ENCODE results near the gene NEBL. TPM values are rescaled to one million over a fixed set of nuclear protein-coding genes. Genes with fewer than 3 reads are reported as not detected.

Gene NEBL
- total RNA-seq, 1 experiment from 2014 or later, result 16.6 TPM

GRCh38 chr10:20852303-20852702 lies 44.8 kb downstream of the NEBL start:
- Histone ChIP-seq H3K4me3 (replicated peaks in 1 of 2; ENCODE audit: low read depth in 1 of 2, low read length in 2 of 2) (no peak overlapping the region), H3K4me2 (ENCODE audit: low read length) (no peak overlapping the region), H3K9ac (ENCODE audit: low read length) (no peak overlapping the region), H3K9me2 (ENCODE audit: insufficient read depth) (no peaks in the 10 kb centered on the region), H3K27me3 (ENCODE audit: insufficient read depth, low read length) (no peaks in the 10 kb centered on the region), H3K4me1 (ENCODE audit: control insufficient read depth in 1 of 2, insufficient read depth in 2 of 2, low read length in 2 of 2) (no peaks in the 10 kb centered on the region), H3K9me3 (ENCODE audit: control insufficient read depth in 1 of 2, insufficient read depth in 1 of 2, low read depth in 1 of 2, low read length in 2 of 2) (no peaks in the 10 kb centered on the region), H2AFZ (ENCODE audit: low read depth, low read length, poor library complexity, severe bottlenecking) (no peak overlapping the region), H4K20me1 (ENCODE audit: insufficient read depth) (no peaks in the 10 kb centered on the region), H3K79me2 (ENCODE audit: insufficient read depth, low read length) (no peaks in the 10 kb centered on the region), H3K27ac (ENCODE audit: low read depth, low read length) (no peak overlapping the region), H3K36me3 (ENCODE audit: control insufficient read depth in 1 of 2, insufficient read depth in 2 of 2, low read length in 2 of 2) (no peaks in the 10 kb centered on the region)
- ATAC-seq (no peak), DNase-seq (ENCODE audit: low read depth, low spot score) (no peak)
- TF ChIP-seq EZH2 (IDR thresholded peaks at IDR 0.05) (no peak), ZNF274 (IDR thresholded peaks at IDR 0.05; ENCODE audit: low read depth, low read length) (no peak), MAX (IDR thresholded peaks at IDR 0.05) (no peak), EGR1 (IDR thresholded peaks at IDR 0.05; ENCODE audit: low read depth) (no peak), TCF7L2 (IDR thresholded peaks at IDR 0.05; ENCODE audit: borderline replicate concordance, extremely low read depth, insufficient read depth, insufficient read length) (no peak)
- RAD21 ChIA-PET (ENCODE audit: low non-redundant PET in 1 of 2, low total read pairs in 2 of 2, uncharacterized antibody in 2 of 2, unreplicated experiment in 2 of 2), result no interaction called here
- POLR2A ChIA-PET, result no interaction called here
- BruUV-seq (replicated peaks), result no TSS peak
- CTCF ChIA-PET, result no interaction called here
- intact Hi-C loops (cut with micrococcal nuclease), result no loop called here

DNA sequence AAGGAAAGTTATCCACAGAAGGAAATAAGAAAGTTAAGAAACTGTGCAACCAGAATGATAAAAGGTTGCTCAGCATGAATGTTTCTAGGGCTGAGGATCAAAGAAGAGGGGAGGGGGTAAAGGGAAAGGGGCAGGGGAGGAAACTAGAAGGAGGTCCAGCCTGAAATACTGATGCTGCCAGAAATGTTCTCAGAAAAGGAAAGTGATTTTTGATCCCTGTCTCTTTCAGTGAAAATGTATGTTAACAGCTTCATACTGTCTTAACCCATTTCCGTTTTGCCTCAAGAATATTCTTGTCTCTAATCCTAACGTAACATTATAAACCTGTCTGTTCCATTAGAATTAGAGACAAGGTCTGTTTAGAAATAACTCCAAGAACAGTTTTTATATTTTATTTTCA lies 49.6 kb downstream of the NEBL start:
- CTCF ChIA-PET, result no interaction called here
- POLR2A ChIA-PET, result no interaction called here
- Histone ChIP-seq H3K4me2 (ENCODE audit: low read length) (no peak overlapping the region), H3K27ac (ENCODE audit: low read depth, low read length) (no peak overlapping the region), H4K20me1 (ENCODE audit: insufficient read depth) (no peaks in the 10 kb centered on the region), H3K9me2 (ENCODE audit: insufficient read depth) (no peaks in the 10 kb centered on the region), H3K9ac (ENCODE audit: low read length) (no peak overlapping the region), H3K9me3 (ENCODE audit: control insufficient read depth in 1 of 2, insufficient read depth in 1 of 2, low read depth in 1 of 2, low read length in 2 of 2) (no peaks in the 10 kb centered on the region), H3K4me1 (ENCODE audit: control insufficient read depth in 1 of 2, insufficient read depth in 2 of 2, low read length in 2 of 2) (no peaks in the 10 kb centered on the region), H3K27me3 (ENCODE audit: insufficient read depth, low read length) (no peaks in the 10 kb centered on the region), H3K79me2 (ENCODE audit: insufficient read depth, low read length) (no peaks in the 10 kb centered on the region), H3K4me3 (replicated peaks in 1 of 2; ENCODE audit: low read depth in 1 of 2, low read length in 2 of 2) (no peak overlapping the region), H2AFZ (ENCODE audit: low read depth, low read length, poor library complexity, severe bottlenecking) (no peak overlapping the region), H3K36me3 (ENCODE audit: control insufficient read depth in 1 of 2, insufficient read depth in 2 of 2, low read length in 2 of 2) (no peaks in the 10 kb centered on the region)
- BruUV-seq (replicated peaks), result no TSS peak
- ATAC-seq (no peak), DNase-seq (ENCODE audit: low read depth, low spot score) (no peak)
- RAD21 ChIA-PET (ENCODE audit: low non-redundant PET in 1 of 2, low total read pairs in 2 of 2, uncharacterized antibody in 2 of 2, unreplicated experiment in 2 of 2), result interaction anchor here in 1 of 2 experiments (0.6 kb wide), 1 partner anchor 7 kb away, joined by 3 read pairs; no protein-coding TSS in a partner anchor
- no peak for TF ChIP-seq POLR2AphosphoS5 (IDR thresholded peaks at IDR 0.05; ENCODE audit: low read depth, low read length)
- no peak for TF ChIP-seq EGR1 (IDR thresholded peaks at IDR 0.05; ENCODE audit: low read depth)
- TF ChIP-seq YY1 (IDR thresholded peaks at IDR 0.05; ENCODE audit: extremely low read depth, insufficient replicate concordance, low read depth, low read length), result no peak
- TF ChIP-seq SP1 (IDR thresholded peaks at IDR 0.05; ENCODE audit: low read depth), result no peak
- TF ChIP-seq POLR2A (IDR thresholded peaks at IDR 0.05; ENCODE audit: borderline replicate concordance, extremely low read depth, insufficient read depth, insufficient read length), result no peak
- TF ChIP-seq ZFX (IDR thresholded peaks at IDR 0.05), result no peak
- TF ChIP-seq TCF7L2 (IDR thresholded peaks at IDR 0.05; ENCODE audit: borderline replicate concordance, extremely low read depth, insufficient read depth, insufficient read length), result no peak
- TF ChIP-seq ZNF274 (IDR thresholded peaks at IDR 0.05; ENCODE audit: low read depth, low read length), result no peak
- TF ChIP-seq ELF1 (IDR thresholded peaks at IDR 0.05; ENCODE audit: borderline replicate concordance, low read depth), result no peak
- TF ChIP-seq CBX3 (IDR thresholded peaks at IDR 0.05; ENCODE audit: low read depth), result no peak
- no peak for TF ChIP-seq SRF (IDR thresholded peaks at IDR 0.05; ENCODE audit: low read depth)
- TF ChIP-seq FOSL1 (IDR thresholded peaks at IDR 0.05; ENCODE audit: low read depth), result no peak
- no peak for TF ChIP-seq EZH2phosphoT487 (IDR thresholded peaks at IDR 0.05; ENCODE audit: borderline replicate concordance)
- no peak for TF ChIP-seq ZBTB33 (IDR thresholded peaks at IDR 0.05; ENCODE audit: extremely low read depth, insufficient replicate concordance, low read length)
- TF ChIP-seq EZH2 (IDR thresholded peaks at IDR 0.05), result no peak
- intact Hi-C loops (cut with micrococcal nuclease), result no loop called here

Measured in HCT116 (cell line).